ENCODE measurements around the gene GLT8D2. TPM values are rescaled to one million over a fixed set of nuclear protein-coding genes. Genes with fewer than 3 reads are reported as not detected.
A peak's percentile ranks its signal among the peaks of the same experiment; 100 is the strongest.

The GLT8D2 gene
- total and polyA plus RNA-seq, 2 donors (not counting 1 experiment from before 2014, with no cell fraction given) = not detected

- H3K27ac Mint-ChIP-seq = no peak overlapping the region
- H3K27me3 Mint-ChIP-seq = peaks cover 38% of the 10 kb centered on the region
- ChIA-PET CTCF (no interaction called here), POLR2A (no interaction called here)
- DNase-seq = no peak
- H4K20me1 ChIP-seq (ENCODE audit: control insufficient read depth, insufficient read depth, low read length, poor library complexity, severe bottlenecking) = no peaks in the 10 kb centered on the region
- no peak overlapping the region for H3K4me3 ChIP-seq (ENCODE audit: control extremely low read depth in 1 of 5, extremely low read depth in 1 of 5, insufficient read depth in 1 of 5, low read depth in 2 of 5, low read length in 4 of 5)
- no peak overlapping the region for H3K27ac ChIP-seq (ENCODE audit: low read length in 2 of 2)
- WGBS (ENCODE audit: insufficient coverage) = 54% methylated on average over 8 of the region's 9 CpGs
- peaks cover 6% of the 10 kb centered on the region for H3K4me1 Mint-ChIP-seq
- no peak overlapping the region for H3K9ac ChIP-seq (ENCODE audit: low read length)
- H3K4me2 ChIP-seq (replicated peaks; ENCODE audit: low read depth, low read length, poor library complexity, severe bottlenecking) = no peak overlapping the region
- TF ChIP-seq EZH2 (IDR thresholded peaks at IDR 0.05; ENCODE audit: borderline replicate concordance, insufficient read depth, low read depth, low read length, poor library complexity, severe bottlenecking) (no peak), CTCF (IDR thresholded peaks at IDR 0.05) (no peak)
- peak overlapping the region; percentile 47 for H2AFZ ChIP-seq (ENCODE audit: insufficient read depth, low read depth, low read length, poor library complexity, severe bottlenecking)
- intact Hi-C loops (cut with micrococcal nuclease) = no loop called here
- H3K36me3 ChIP-seq (replicated peaks in 1 of 2; ENCODE audit: control extremely low read depth in 1 of 2, control insufficient read depth in 1 of 2, extremely low read depth in 1 of 2, insufficient read depth in 2 of 2, low read length in 1 of 2) = no peaks in the 10 kb centered on the region
- H3K79me2 ChIP-seq (ENCODE audit: control insufficient read depth, insufficient read depth, low read length) = no peaks in the 10 kb centered on the region
- H3K9me3 Mint-ChIP-seq (ENCODE audit: insufficient read depth) = no peaks in the 10 kb centered on the region
- H3K4me3 Mint-ChIP-seq = no peak overlapping the region
- H3K9me3 ChIP-seq (ENCODE audit: control extremely low read depth in 1 of 3, control insufficient read depth in 2 of 3, insufficient read depth in 1 of 3, low read length in 2 of 3) = no peaks in the 10 kb centered on the region
- peaks cover 0 to 17% (median 15%) of the 10 kb centered on the region in 4 experiments for H3K27me3 ChIP-seq (replicated peaks in 1 of 4; ENCODE audit: control extremely low read depth in 1 of 4, control insufficient read depth in 3 of 4, insufficient read depth in 4 of 4, low read length in 3 of 4)
- no peak for ATAC-seq (ENCODE audit: low read depth)
- peaks cover 5 to 8% of the 10 kb centered on the region in 2 donors for H3K4me1 ChIP-seq (ENCODE audit: control insufficient read depth in 2 of 2, insufficient read depth in 2 of 2, low read length in 2 of 2)
These were observed 597 bp downstream of the GLT8D2 start for GRCh38 chr12:104049278-104049902.

- Histone ChIP-seq H3K27ac (ENCODE audit: low read length in 2 of 2) (no peak overlapping the region), H3K27me3 (replicated peaks in 1 of 4; ENCODE audit: control extremely low read depth in 1 of 4, control insufficient read depth in 3 of 4, insufficient read depth in 4 of 4, low read length in 3 of 4) (peaks cover 0 to 17% (median 15%) of the 10 kb centered on the region in 4 experiments), H3K4me3 (ENCODE audit: control extremely low read depth in 1 of 5, extremely low read depth in 1 of 5, insufficient read depth in 1 of 5, low read depth in 2 of 5, low read length in 4 of 5) (no peak overlapping the region), H3K4me1 (ENCODE audit: control insufficient read depth in 2 of 2, insufficient read depth in 2 of 2, low read length in 2 of 2) (peaks cover 5 to 8% of the 10 kb centered on the region in 2 donors), H3K9ac (ENCODE audit: low read length) (no peak overlapping the region), H3K36me3 (replicated peaks in 1 of 2; ENCODE audit: control extremely low read depth in 1 of 2, control insufficient read depth in 1 of 2, extremely low read depth in 1 of 2, insufficient read depth in 2 of 2, low read length in 1 of 2) (no peaks in the 10 kb centered on the region), H3K79me2 (ENCODE audit: control insufficient read depth, insufficient read depth, low read length) (no peaks in the 10 kb centered on the region), H4K20me1 (ENCODE audit: control insufficient read depth, insufficient read depth, low read length, poor library complexity, severe bottlenecking) (no peaks in the 10 kb centered on the region), H3K4me2 (replicated peaks; ENCODE audit: low read depth, low read length, poor library complexity, severe bottlenecking) (no peak overlapping the region), H3K9me3 (ENCODE audit: control extremely low read depth in 1 of 3, control insufficient read depth in 2 of 3, insufficient read depth in 1 of 3, low read length in 2 of 3) (no peaks in the 10 kb centered on the region), H2AFZ (ENCODE audit: insufficient read depth, low read depth, low read length, poor library complexity, severe bottlenecking) (no peak overlapping the region)
- no peak for ATAC-seq (ENCODE audit: low read depth)
- intact Hi-C loops (cut with micrococcal nuclease) = no loop called here
- ChIA-PET CTCF (no interaction called here), POLR2A (no interaction called here)
- no peak for DNase-seq
- Mint-ChIP-seq H3K27me3 (peaks cover 36% of the 10 kb centered on the region), H3K4me1 (peaks cover 6% of the 10 kb centered on the region), H3K27ac (no peak overlapping the region), H3K4me3 (no peak overlapping the region), H3K9me3 (ENCODE audit: insufficient read depth) (no peaks in the 10 kb centered on the region)
- TF ChIP-seq CTCF (IDR thresholded peaks at IDR 0.05) (no peak), EZH2 (IDR thresholded peaks at IDR 0.05; ENCODE audit: borderline replicate concordance, insufficient read depth, low read depth, low read length, poor library complexity, severe bottlenecking) (no peak)
- WGBS (ENCODE audit: insufficient coverage) = no CpG with 5 or more reads among the region's 3 CpGs
These were observed 1.2 kb downstream of the GLT8D2 start for GRCh38 chr12:104048811-104049210.

All from B cell (primary cell).